ENCODE results near the gene ZNF587. TPM values are rescaled to one million over a fixed set of nuclear protein-coding genes. Genes with fewer than 3 reads are reported as not detected.
"Not testable (repeated sequence)": the region's sequence is repeated elsewhere in the genome, so short reads cannot be mapped to it uniquely, and the experiment has no call there.

ZNF587 gene
- total and polyA plus RNA-seq, 7 donors: 2.5 to 15.3 (median 14.0) TPM

DNA sequence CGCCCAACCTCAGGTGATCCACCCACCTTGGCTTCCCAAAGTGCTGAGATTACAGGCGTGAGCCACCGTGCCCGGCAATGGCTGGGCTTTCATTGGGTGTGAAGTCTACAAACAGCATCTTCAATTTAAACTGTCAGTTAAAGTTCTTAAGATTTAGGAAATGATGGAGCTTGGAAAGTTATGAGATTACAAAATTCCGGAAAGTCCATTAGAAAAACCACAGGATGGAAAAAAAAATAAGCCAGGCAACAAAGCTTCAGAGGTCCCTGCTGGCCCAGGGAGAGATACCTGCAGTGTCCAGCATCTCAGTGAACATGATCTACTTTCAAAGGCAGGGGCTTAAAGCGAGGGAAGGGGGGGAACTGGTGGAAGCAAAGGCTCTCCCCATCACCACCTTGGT lies 24.1 kb upstream of the ZNF587 start:
- WGBS, 3 donors: 94 to 95% (median 95%) methylated on average over 6 of the region's 6 CpGs
- TF ChIP-seq, protein P1, sequence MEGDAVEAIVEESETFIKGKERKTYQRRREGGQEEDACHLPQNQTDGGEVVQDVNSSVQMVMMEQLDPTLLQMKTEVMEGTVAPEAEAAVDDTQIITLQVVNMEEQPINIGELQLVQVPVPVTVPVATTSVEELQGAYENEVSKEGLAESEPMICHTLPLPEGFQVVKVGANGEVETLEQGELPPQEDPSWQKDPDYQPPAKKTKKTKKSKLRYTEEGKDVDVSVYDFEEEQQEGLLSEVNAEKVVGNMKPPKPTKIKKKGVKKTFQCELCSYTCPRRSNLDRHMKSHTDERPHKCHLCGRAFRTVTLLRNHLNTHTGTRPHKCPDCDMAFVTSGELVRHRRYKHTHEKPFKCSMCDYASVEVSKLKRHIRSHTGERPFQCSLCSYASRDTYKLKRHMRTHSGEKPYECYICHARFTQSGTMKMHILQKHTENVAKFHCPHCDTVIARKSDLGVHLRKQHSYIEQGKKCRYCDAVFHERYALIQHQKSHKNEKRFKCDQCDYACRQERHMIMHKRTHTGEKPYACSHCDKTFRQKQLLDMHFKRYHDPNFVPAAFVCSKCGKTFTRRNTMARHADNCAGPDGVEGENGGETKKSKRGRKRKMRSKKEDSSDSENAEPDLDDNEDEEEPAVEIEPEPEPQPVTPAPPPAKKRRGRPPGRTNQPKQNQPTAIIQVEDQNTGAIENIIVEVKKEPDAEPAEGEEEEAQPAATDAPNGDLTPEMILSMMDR (IDR thresholded peaks at IDR 0.05): no peak
- Histone ChIP-seq H3K27me3 (ENCODE audit: insufficient read depth in 3 of 3, low read length in 2 of 3) (no peaks in the 10 kb centered on the region), H3K9me3 (no peaks in the 10 kb centered on the region), H3K4me3 (no peak overlapping the region), H3K4me1 (peaks cover 10% of the 10 kb centered on the region), H3K36me3 (ENCODE audit: insufficient read depth in 1 of 2, low read depth in 1 of 2) (peaks cover 0 to 17% of the 10 kb centered on the region in 2 donors), H3K27ac (no peak overlapping the region)
- ATAC-seq (no peak), DNase-seq (no peak)
- intact Hi-C loops (cut with DNase I): no loop called here

DNA sequence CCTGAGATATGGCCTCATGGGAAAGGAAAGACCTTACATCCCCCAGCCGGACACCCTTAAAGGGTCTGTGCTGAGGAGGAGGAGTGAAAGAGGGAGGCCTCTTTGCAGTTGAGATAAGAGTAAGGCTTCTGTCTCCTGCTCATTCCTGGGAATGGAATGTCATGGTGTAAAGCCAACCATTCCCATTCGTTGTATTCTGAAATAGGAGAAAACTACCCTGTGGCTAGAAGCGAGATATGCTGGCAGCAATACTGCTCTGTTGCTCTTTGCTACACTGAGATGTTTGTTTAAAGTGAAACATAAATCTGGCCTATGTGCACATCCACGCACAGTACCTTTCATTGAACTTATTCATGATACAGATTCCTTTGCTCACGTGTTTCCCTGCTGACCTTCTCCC lies 20.3 kb upstream of the ZNF587 start:
- intact Hi-C loops (cut with DNase I): no loop called here
- no peak overlapping the region for H3K27ac ChIP-seq
- WGBS, 3 donors: 78 to 87% (median 81%) methylated on average over 5 of the region's 5 CpGs
- H3K9me3 ChIP-seq: no peaks in the 10 kb centered on the region
- ATAC-seq (no peak), DNase-seq (no peak)
- H3K4me3 ChIP-seq: no peak overlapping the region
- H3K27me3 ChIP-seq (ENCODE audit: insufficient read depth in 3 of 3, low read length in 2 of 3): no peaks in the 10 kb centered on the region
- H3K36me3 ChIP-seq (ENCODE audit: insufficient read depth in 1 of 2, low read depth in 1 of 2): peaks cover 0 to 10% of the 10 kb centered on the region in 2 donors
- TF ChIP-seq, protein P1 (IDR thresholded peaks at IDR 0.05): no peak
- peaks cover 7% of the 10 kb centered on the region for H3K4me1 ChIP-seq

DNA sequence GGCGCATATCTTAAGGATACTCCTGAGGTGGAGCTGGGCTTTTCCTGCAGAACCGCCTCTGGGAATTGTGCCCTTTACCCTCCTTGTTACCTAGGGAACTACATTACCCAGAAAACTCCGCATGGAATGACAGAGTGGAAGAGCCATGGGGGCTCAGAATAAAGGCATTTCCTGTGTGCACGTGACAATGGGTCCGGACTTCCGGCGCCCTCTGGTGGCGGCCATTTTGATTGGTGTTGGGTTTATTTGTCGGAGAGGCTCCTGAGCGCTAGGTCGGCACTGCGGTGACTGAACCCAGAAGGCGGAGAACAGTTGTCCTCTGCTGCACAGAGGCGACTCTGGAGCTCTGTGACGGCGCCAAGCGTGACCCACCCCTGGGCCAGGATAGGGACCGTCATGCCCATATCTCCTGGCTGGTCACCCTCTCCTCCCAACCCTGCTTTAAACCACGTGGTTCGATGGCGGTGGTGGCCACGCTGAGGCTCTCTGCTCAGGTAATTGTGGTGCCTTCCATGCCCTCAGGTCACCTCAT lies 19.5 kb upstream of the ZNF587 start, which contains the start of gene ZNF587B:
Gene ZNF587B (plus strand): TSS at position 229 of the 532 bp plus-strand sequence. CDS start 230 bp downstream, at position 459.
- H3K27me3 ChIP-seq (ENCODE audit: insufficient read depth in 3 of 3, low read length in 2 of 3): no peaks in the 10 kb centered on the region
- H3K4me1 ChIP-seq: peaks cover 7% of the 10 kb centered on the region
- DNase-seq (peak; percentile 60 to 84), ATAC-seq (peak; percentile 91 to 95 (median 94))
- intact Hi-C loops (cut with DNase I): no loop called here
- TF ChIP-seq, protein P1 (IDR thresholded peaks at IDR 0.05): peak; percentile 39
- H3K36me3 ChIP-seq (ENCODE audit: insufficient read depth in 1 of 2, low read depth in 1 of 2): peaks cover 0 to 2% of the 10 kb centered on the region in 2 donors
- no peaks in the 10 kb centered on the region for H3K9me3 ChIP-seq
- H3K27ac ChIP-seq: peak within 1 kb of the TSS; percentile 82
- H3K4me3 ChIP-seq: peak within 1 kb of the TSS; percentile 65
- 14 to 18% (median 18%) methylated on average over 21 to 22 of the region's 22 CpGs for WGBS, 3 donors

DNA sequence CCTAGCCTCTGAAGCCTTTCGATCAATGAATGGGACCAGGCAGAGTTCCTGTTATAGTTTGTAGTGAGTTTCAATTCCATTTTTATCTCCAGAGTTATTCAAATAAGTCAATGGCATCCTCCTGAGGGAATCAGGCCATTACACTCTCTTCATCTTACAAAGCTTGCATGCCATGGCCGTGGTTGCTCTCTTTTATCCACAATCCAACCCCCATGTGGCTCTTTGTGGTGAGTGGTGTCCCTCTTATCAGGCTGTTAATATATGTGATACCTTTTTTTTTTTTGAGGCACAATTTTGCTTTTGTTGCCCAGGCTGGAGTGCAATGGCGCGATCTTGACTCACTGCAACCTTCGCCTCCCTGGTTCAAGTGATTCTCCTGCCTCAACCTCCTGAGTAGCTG lies 12.7 kb upstream of the ZNF587 start:
- WGBS, 3 donors: 91 to 97% (median 93%) methylated on average over 5 of the region's 5 CpGs
- DNase-seq; H3K27ac ChIP-seq; intact Hi-C loops (cut with DNase I); H3K27me3 ChIP-seq (ENCODE audit: insufficient read depth in 3 of 3, low read length in 2 of 3); ATAC-seq; H3K9me3 ChIP-seq; H3K4me1 ChIP-seq; H3K4me3 ChIP-seq: not testable (repeated sequence)
- peaks cover 3 to 23% of the 10 kb centered on the region in 2 donors for H3K36me3 ChIP-seq (ENCODE audit: insufficient read depth in 1 of 2, low read depth in 1 of 2)

DNA sequence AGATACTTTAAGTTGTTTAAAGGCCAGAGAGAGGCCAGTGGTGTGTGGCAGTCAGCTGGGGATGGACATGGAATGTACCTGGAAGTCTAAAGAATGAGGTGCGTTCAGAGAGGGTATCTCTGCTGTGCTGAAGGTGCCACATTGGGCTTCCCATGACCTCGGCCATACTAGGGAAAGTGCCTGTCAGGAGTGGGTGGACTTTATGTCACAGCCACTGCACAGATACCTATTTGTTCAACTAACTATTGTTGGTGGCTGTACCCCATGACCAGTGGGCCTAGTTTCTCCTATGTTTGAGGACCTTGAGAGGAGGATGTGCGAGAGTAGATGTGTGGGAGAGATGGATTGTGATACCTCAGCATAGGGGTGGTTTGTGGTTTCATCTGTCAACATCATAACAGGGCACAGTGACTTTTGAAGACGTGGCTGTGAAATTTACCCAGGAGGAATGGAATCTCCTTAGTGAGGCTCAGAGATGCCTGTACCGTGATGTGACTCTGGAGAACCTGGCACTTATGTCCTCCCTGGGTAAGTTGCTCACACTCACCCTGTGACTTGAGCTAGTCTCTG lies 11.0 kb upstream of the ZNF587 start:
- ATAC-seq: peak; percentile 10 to 59 (median 36)
- intact Hi-C loops (cut with DNase I); H3K9me3 ChIP-seq; DNase-seq; H3K27me3 ChIP-seq (ENCODE audit: insufficient read depth in 3 of 3, low read length in 2 of 3); H3K4me1 ChIP-seq; H3K27ac ChIP-seq; H3K4me3 ChIP-seq: not testable (repeated sequence)
- H3K36me3 ChIP-seq (ENCODE audit: insufficient read depth in 1 of 2, low read depth in 1 of 2): peaks cover 3 to 36% of the 10 kb centered on the region in 2 donors
- WGBS, 3 donors: 88 to 94% (median 92%) methylated on average over 3 to 5 of the region's 5 CpGs
